ENCODE results near the gene PALLD.

GRCh38 chr4:168536448-168536847, 39.6 kb downstream of the PALLD start:
- TF ChIP-seq CTCF (IDR thresholded peaks at IDR 0.05) (no peak), POLR2A (IDR thresholded peaks at IDR 0.05) (no peak)
